Neuronal stem cell (in vitro differentiated cells): ENCODE data around the gene CAP1.

Experiments
- DNase-seq: peaks from one replicate; pipeline ENCODE4 v3.0.0-alpha.2; 2013; ENCODE audit warnings: low spot score
- H2AFZ ChIP-seq: one replicate; pipeline ENCODE4 v1.6.1; 2013; ENCODE audit warnings: mild to moderate bottlenecking, low read length, inconsistent platforms
- H2AK5ac ChIP-seq: 2 replicates; pipeline ENCODE4 v1.6.1; 2013; ENCODE audit warnings: low read depth, mild to moderate bottlenecking, inconsistent platforms, low read length, moderate library complexity, mixed read lengths
- H2BK120ac ChIP-seq: 2 replicates; pipeline ENCODE4 v1.6.1; 2013; ENCODE audit warnings: low read depth, mild to moderate bottlenecking, inconsistent platforms, low read length, moderate library complexity, mixed read lengths
- H2BK12ac ChIP-seq: one replicate; pipeline ENCODE4 v1.6.1; 2013; ENCODE audit warnings: low read length, inconsistent platforms
- H2BK15ac ChIP-seq: 2 replicates; pipeline ENCODE4 v1.6.1; 2013; ENCODE audit warnings: mild to moderate bottlenecking, low read length, inconsistent platforms, mixed read lengths
- H2BK5ac ChIP-seq: one replicate; pipeline ENCODE4 v1.6.1; 2013; ENCODE audit warnings: inconsistent platforms, mild to moderate bottlenecking, low read length, moderate library complexity
- H3K14ac ChIP-seq: one replicate; pipeline ENCODE4 v1.6.1; 2013; ENCODE audit warnings: low read length, inconsistent platforms
- H3K18ac ChIP-seq: 2 replicates; pipeline ENCODE4 v1.6.1; 2013; ENCODE audit warnings: low read length, inconsistent platforms
- H3K23ac ChIP-seq: 2 replicates; pipeline ENCODE4 v1.6.1; 2013; ENCODE audit warnings: low read depth, mild to moderate bottlenecking, mixed read lengths, low read length, inconsistent platforms; ENCODE audit not compliant: poor library complexity
- H3K27ac ChIP-seq: replicated peaks from 3 replicates; pipeline ENCODE4 v1.5.1; 2013; ENCODE audit warnings: low read length, inconsistent platforms
- H3K27me3 ChIP-seq, 3 experiments: 2 replicates each; pipeline ENCODE4 v1.6.1; 2013; ENCODE audit warnings: low read length in 3 of 3, mild to moderate bottlenecking in 2 of 3, inconsistent platforms in 1 of 3, low read depth in 1 of 3, mixed read lengths in 1 of 3, moderate library complexity in 1 of 3; ENCODE audit not compliant: control insufficient read depth in 3 of 3, insufficient read depth in 3 of 3
- H3K36me3 ChIP-seq, 2 donors: replicated peaks in 1 of 2; 2 replicates each; pipeline ENCODE4 v1.6.1; 2013; ENCODE audit warnings: low read length in 2 of 2; ENCODE audit not compliant: control insufficient read depth in 2 of 2, insufficient read depth in 2 of 2
- H3K4ac ChIP-seq: 2 replicates; pipeline ENCODE4 v1.6.1; 2013; ENCODE audit warnings: inconsistent platforms, mild to moderate bottlenecking, low read length, moderate library complexity
- H3K4me1 ChIP-seq, 2 donors: 1 replicate in 1 of 2; 2 replicates in 1 of 2; pipeline ENCODE4 v1.6.1; 2013; ENCODE audit warnings: low read length in 2 of 2, low read depth in 1 of 2; ENCODE audit not compliant: control insufficient read depth in 2 of 2, insufficient read depth in 1 of 2
- H3K4me2 ChIP-seq: one replicate; pipeline ENCODE4 v1.6.1; 2013; ENCODE audit warnings: mild to moderate bottlenecking, low read length, inconsistent platforms; ENCODE audit not compliant: insufficient read depth, poor library complexity, severe bottlenecking
- H3K4me3 ChIP-seq, 2 donors: 2 replicates each; pipeline ENCODE4 v1.5.1; 2013; ENCODE audit warnings: low read length in 2 of 2, mild to moderate bottlenecking in 2 of 2, inconsistent platforms in 1 of 2, moderate library complexity in 1 of 2
- H3K79me1 ChIP-seq: one replicate; pipeline ENCODE4 v1.6.1; 2013; ENCODE audit warnings: low read depth, mild to moderate bottlenecking, inconsistent platforms, low read length, moderate library complexity
- H3K9ac ChIP-seq: one replicate; pipeline ENCODE4 v1.6.1; 2013; ENCODE audit warnings: mild to moderate bottlenecking, low read depth, low read length, inconsistent platforms; ENCODE audit not compliant: poor library complexity
- H3K9me3 ChIP-seq, 2 donors: replicated peaks in 1 of 2; 2 replicates each; pipeline versions ENCODE3 to v1.6.1; 2013; ENCODE audit warnings: low read length in 2 of 2, mild to moderate bottlenecking in 2 of 2, inconsistent platforms in 1 of 2, low read depth in 1 of 2, mixed read lengths in 1 of 2, moderate library complexity in 1 of 2; ENCODE audit not compliant: control insufficient read depth in 2 of 2, insufficient read depth in 1 of 2
- H4K8ac ChIP-seq: one replicate; pipeline ENCODE4 v1.6.1; 2013; ENCODE audit warnings: low read depth, mild to moderate bottlenecking, inconsistent platforms, low read length, moderate library complexity
- H4K91ac ChIP-seq: one replicate; pipeline ENCODE4 v1.6.1; 2013; ENCODE audit warnings: low read length, low read depth, mild to moderate bottlenecking, inconsistent platforms; ENCODE audit not compliant: poor library complexity
- WGBS, 2 donors: extraction: QIAGEN DNeasy Blood & Tissue Kit; methylation state at CpG; one replicate each; pipeline ENCODE4 v1.1.7; 2013; ENCODE audit warnings: missing lambda C conversion rate in 2 of 2, mixed read lengths in 1 of 2; ENCODE audit not compliant: insufficient read length in 2 of 2, insufficient replicate concordance in 1 of 2; ENCODE audit errors: extremely low coverage in 2 of 2; 5-methylcytosine and 5-hydroxymethylcytosine counted together

CAP1 gene

DNA sequence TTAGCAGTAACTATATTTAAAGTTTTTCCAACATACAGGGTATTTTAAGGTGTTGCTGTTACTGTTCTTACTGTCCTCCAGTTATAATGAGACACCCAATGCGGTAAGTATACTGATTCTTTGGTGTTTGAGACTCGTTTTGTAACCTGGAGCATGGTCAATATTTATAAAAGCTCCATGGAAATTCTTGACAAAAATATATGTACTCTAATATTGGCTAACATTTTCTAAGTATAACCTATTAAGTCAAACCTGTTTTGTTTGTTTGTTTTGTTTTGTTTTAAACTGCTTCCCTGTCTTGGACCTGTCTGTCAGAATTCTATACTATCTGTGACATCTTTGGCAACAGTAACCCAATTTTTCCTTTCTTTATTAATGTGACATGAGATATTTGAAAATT, 15.9 kb upstream of the CAP1 start:
- H4K8ac ChIP-seq, result no peak overlapping the region
- H2BK5ac ChIP-seq, result no peak overlapping the region
- no peak overlapping the region for H3K4me3 ChIP-seq
- no peak overlapping the region for H2BK12ac ChIP-seq
- H3K9ac ChIP-seq, result no peak overlapping the region
- no peak overlapping the region for H3K27ac ChIP-seq
- H2AFZ ChIP-seq, result no peak overlapping the region
- H4K91ac ChIP-seq, result no peak overlapping the region
- H3K14ac ChIP-seq, result no peak overlapping the region
- H3K18ac ChIP-seq, result no peak overlapping the region
- no peaks in the 10 kb centered on the region for H3K79me1 ChIP-seq
- H3K4me2 ChIP-seq, result no peak overlapping the region
- no peak overlapping the region for H2AK5ac ChIP-seq
- H3K27me3 ChIP-seq, result no peaks in the 10 kb centered on the region
- peaks cover 2 to 10% of the 10 kb centered on the region in 2 donors for H3K9me3 ChIP-seq
- H2BK120ac ChIP-seq, result no peak overlapping the region
- no CpG with 5 or more reads among the region's 2 CpGs for WGBS, 2 donors
- no peak for DNase-seq
- no peak overlapping the region for H3K4ac ChIP-seq
- no peak overlapping the region for H3K23ac ChIP-seq
- no peaks in the 10 kb centered on the region for H3K4me1 ChIP-seq
- no peak overlapping the region for H2BK15ac ChIP-seq
- H3K36me3 ChIP-seq, result no peaks in the 10 kb centered on the region

- Histone ChIP-seq H3K79me1 (no peaks in the 10 kb centered on the region), H2BK5ac (no peak overlapping the region)
- DNase-seq, result no peak
These were observed 12.9 kb upstream of the CAP1 start for GRCh38 chr1:40027647-40028046.

GRCh38 chr1:40029608-40030007, 10.9 kb upstream of the CAP1 start:
- H2BK5ac ChIP-seq, result no peak overlapping the region
- H3K18ac ChIP-seq, result no peak overlapping the region
- H3K9me3 ChIP-seq, result peaks cover 2 to 6% of the 10 kb centered on the region in 2 donors
- no peaks in the 10 kb centered on the region for H3K27me3 ChIP-seq
- H3K4ac ChIP-seq, result no peak overlapping the region
- H3K27ac ChIP-seq, result no peak overlapping the region
- H3K4me2 ChIP-seq, result no peak overlapping the region
- H2AK5ac ChIP-seq, result no peak overlapping the region
- H2BK12ac ChIP-seq, result no peak overlapping the region
- WGBS, 2 donors, result no CpG with 5 or more reads among the region's 3 CpGs
- no peak overlapping the region for H3K4me3 ChIP-seq
- no peak overlapping the region for H3K14ac ChIP-seq
- no peak for DNase-seq
- no peaks in the 10 kb centered on the region for H3K36me3 ChIP-seq
- no peak overlapping the region for H3K9ac ChIP-seq
- no peaks in the 10 kb centered on the region for H3K4me1 ChIP-seq
- no peaks in the 10 kb centered on the region for H3K79me1 ChIP-seq
- no peak overlapping the region for H2AFZ ChIP-seq
- no peak overlapping the region for H4K8ac ChIP-seq
- no peak overlapping the region for H4K91ac ChIP-seq
- no peak overlapping the region for H3K23ac ChIP-seq
- H2BK15ac ChIP-seq, result no peak overlapping the region
- H2BK120ac ChIP-seq, result no peak overlapping the region

More at GRCh38 chr1:40027647-40028046, 12.9 kb upstream of the CAP1 start:
- Histone ChIP-seq H2BK12ac (no peak overlapping the region), H2AFZ (no peak overlapping the region), H4K91ac (no peak overlapping the region), H3K4me1 (no peaks in the 10 kb centered on the region), H3K4me2 (no peak overlapping the region), H3K4me3 (no peak overlapping the region), H3K9me3 (peaks cover 2 to 10% of the 10 kb centered on the region in 2 donors), H3K23ac (no peak overlapping the region), H3K18ac (no peak overlapping the region), H2BK120ac (no peak overlapping the region), H3K27ac (no peak overlapping the region), H2BK15ac (no peak overlapping the region), H3K36me3 (no peaks in the 10 kb centered on the region), H3K9ac (no peak overlapping the region), H3K4ac (no peak overlapping the region), H3K14ac (no peak overlapping the region), H4K8ac (no peak overlapping the region), H3K27me3 (no peaks in the 10 kb centered on the region), H2AK5ac (no peak overlapping the region)

DNA sequence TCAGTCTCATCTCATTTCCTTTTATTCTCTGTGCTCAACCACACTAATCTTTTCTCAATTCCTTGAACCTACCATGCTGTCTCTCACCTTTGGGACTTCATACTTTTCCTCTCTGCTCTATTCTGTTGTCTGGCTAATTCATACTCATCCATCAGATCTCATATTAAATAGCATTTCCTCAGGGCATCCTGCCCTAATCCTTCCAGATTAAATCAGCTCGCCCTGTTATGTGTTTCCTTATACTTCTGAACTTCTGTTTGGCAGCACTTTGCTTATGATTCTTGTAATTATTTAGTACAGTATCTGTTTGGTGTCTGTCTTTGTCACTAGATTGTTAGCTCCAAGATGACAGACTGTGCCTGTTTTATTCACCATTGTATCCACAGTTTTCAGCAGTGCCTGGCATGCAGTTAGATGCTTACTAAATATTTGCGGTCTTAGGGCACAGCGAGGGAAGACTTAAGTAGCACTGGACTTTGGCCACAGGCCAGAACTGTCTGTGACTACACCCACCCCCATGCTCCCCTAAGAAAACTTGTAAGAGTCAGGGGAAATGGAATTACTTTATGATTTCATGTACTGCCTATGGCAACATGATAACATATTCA, 9.9 kb upstream of the CAP1 start:
- Histone ChIP-seq H2BK5ac (no peak overlapping the region), H3K4me1 (no peaks in the 10 kb centered on the region), H3K79me1 (no peaks in the 10 kb centered on the region), H3K18ac (no peak overlapping the region), H3K4ac (no peak overlapping the region), H2BK120ac (no peak overlapping the region), H2BK12ac (no peak overlapping the region), H3K9me3 (peaks cover 2 to 6% of the 10 kb centered on the region in 2 donors), H2AK5ac (no peak overlapping the region), H3K4me2 (no peak overlapping the region), H3K27ac (no peak overlapping the region), H3K27me3 (no peaks in the 10 kb centered on the region), H3K36me3 (no peaks in the 10 kb centered on the region), H3K23ac (no peak overlapping the region), H3K9ac (no peak overlapping the region), H2AFZ (no peak overlapping the region), H3K14ac (no peak overlapping the region), H4K8ac (no peak overlapping the region), H4K91ac (no peak overlapping the region), H2BK15ac (no peak overlapping the region), H3K4me3 (no peak overlapping the region)
- DNase-seq, result no peak
- WGBS, 2 donors, result no CpG with 5 or more reads among the region's 3 CpGs
